GM18508 (cell line): Measurements from ENCODE around the gene SMPDL3A.
"Not testable (repeated sequence)": the region's sequence is repeated elsewhere in the genome, so short reads cannot be mapped to it uniquely, and the experiment has no call there.

Source experiments
- ATAC-seq: cut with Tn5 transposase; IDR thresholded peaks from one replicate; pipeline ENCODE4 v1.9.1; 2021; ENCODE audit warnings: moderate number of reproducible peaks; ENCODE audit not compliant: insufficient read depth, unreplicated experiment

SMPDL3A gene, protein sequence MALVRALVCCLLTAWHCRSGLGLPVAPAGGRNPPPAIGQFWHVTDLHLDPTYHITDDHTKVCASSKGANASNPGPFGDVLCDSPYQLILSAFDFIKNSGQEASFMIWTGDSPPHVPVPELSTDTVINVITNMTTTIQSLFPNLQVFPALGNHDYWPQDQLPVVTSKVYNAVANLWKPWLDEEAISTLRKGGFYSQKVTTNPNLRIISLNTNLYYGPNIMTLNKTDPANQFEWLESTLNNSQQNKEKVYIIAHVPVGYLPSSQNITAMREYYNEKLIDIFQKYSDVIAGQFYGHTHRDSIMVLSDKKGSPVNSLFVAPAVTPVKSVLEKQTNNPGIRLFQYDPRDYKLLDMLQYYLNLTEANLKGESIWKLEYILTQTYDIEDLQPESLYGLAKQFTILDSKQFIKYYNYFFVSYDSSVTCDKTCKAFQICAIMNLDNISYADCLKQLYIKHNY

DNA sequence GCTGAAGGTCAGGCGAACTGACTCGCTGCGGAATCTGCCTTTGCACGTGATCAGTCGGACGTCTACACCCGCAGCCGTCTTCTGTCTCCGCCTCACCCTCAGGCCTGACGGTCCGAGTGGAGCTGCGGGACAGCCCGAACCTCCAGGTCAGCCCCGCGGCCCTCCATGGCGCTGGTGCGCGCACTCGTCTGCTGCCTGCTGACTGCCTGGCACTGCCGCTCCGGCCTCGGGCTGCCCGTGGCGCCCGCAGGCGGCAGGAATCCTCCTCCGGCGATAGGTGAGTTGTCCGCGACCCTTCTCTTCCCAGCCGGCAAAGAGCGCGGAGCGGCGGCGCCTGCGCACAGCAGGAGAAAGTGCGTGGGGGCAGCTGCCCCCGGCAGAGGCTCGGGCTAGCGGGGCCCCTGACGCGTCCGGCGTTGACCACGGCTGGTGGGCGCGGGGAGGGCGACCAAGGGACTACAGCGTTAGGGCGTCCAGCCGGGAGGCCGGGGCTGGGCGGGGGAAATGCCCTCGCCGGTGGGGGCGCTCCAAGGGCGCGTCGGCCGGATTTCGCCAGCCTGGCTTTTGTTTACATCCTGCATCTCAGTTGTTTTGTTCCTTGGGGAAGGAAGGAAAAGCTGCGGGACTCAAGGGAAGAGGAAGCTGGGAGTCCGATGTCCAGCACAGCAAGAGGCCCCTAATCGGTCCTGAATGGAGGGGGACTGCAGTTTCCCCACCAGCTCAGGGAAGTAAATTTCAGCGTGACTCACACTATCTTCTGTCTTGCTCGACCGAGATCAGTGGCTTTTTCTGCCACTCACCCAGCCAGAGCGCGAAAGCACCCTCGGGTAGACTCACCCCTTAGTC is at the start of gene SMPDL3A:
SMPDL3A (plus strand) TSS at position 77 of the 846 bp plus-strand sequence; CDS start at position 166, 89 bp downstream.
- peak; percentile 42 for ATAC-seq

DNA sequence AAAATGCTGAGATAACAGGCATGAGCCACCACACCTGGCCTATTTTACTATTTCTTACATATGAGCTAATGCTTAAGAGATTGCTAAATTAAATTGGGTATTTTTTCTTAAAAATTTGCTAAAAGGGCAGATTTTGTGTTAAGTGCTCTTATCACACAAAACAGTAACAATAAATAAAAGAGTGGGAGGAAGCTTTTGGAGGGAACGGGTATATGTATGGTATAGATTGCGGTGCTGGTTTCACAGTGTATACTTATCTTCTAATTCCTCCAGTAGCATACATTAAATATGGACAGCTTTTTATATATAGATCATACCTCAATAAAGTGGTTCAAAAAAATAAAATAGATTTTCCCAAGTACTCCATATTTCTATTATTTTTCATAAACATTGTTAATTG is 49.0 kb upstream of the SMPDL3A start:
- no peak for ATAC-seq

DNA sequence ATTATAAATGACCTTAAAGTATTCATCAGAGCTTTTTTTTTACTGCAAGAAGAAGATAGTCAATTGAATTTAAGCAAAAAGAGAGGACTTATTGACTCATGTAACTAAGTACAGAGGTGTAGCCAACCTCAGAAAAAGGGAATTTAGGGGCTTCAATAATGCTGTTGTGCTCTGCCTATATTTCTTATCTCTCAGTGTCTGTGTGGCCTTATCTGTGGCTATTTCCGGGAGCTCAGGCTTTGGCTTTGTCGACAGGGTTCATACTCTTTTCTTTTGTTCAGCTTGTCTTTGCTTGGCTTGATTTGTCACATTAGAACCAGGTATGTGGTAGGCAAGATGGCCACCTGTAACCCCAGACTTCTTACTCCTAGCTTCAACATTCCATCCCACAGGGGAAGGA is 48.1 kb upstream of the SMPDL3A start:
- ATAC-seq, result no peak

DNA sequence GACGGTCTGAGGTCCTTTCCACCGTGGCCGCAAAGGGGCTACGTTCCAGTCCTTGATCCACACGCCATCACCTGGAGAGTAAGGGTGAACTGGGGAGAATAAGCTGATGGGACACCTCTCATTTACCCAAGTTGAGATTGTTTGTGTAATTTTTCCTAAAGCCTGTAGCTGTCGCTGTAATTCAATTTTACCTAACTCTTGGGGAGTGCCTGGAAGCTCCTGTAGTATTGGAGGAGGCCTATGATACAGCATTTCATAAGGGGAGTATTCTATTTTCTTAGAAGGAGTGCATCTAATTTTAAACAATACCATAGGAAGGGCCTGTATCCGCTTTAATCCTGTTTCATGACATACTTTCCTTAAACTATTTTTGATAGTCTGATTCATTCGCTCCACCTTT is 44.8 kb upstream of the SMPDL3A start:
- ATAC-seq, result not testable (repeated sequence)

DNA sequence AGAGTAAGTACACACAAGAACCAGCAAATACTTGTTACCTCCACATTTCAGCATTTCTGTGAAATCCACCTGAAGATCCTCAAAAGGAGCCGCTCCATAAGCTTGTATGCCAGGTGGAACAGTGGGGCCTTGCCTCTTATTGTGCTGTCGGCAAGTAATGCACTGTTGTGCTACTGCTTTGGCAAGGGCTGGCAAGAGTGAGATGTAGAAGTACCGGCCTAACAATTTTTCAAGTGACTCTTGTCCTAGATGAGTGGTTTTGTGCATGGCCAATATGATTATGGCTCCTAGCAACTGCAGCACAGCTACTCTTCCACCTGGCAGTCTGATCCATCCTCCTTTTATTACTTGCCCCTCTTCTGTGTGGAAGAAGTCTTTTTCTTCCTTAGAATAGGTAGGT is 44.2 kb upstream of the SMPDL3A start:
- ATAC-seq, result not testable (repeated sequence)

DNA sequence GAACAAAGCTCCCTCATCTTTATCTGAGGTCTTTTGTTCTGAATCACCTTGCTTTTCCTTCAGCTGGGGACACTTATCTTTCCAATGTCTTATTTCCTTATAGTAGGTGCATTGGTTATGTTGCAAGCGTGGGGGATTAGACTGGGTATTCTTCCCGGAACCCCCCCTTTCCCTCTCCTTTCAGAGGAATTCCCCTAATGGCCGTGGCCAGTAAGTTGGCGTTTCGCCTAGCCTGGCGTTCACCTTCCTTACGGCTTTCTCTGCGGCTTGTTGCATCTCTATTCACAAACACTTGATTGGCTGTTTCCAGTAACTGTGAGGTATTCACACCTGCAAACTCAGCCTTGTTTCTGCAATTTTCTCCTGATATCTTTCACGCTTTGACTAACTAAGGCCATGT is 42.4 kb upstream of the SMPDL3A start:
- no peak for ATAC-seq

DNA sequence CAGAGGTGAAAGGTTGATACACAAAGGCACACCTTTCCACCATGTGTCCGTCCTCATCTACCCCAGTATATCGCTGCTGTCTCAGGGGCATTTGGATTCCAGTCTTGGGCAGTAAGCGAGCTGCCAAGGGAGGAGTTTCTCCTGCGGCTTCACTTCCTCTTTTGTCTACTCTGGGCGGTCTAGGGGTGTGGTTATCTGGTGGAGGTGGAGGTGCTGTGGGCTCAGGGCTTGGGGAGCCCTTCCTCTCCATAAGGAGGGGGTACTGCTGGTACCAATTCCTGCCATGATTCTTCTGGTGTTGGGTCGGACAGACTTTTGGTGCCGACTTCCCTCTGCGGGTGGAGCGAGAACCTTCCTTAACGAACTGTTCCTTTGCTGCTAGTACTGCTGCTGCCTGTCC is 41.5 kb upstream of the SMPDL3A start:
- ATAC-seq, result no peak

DNA sequence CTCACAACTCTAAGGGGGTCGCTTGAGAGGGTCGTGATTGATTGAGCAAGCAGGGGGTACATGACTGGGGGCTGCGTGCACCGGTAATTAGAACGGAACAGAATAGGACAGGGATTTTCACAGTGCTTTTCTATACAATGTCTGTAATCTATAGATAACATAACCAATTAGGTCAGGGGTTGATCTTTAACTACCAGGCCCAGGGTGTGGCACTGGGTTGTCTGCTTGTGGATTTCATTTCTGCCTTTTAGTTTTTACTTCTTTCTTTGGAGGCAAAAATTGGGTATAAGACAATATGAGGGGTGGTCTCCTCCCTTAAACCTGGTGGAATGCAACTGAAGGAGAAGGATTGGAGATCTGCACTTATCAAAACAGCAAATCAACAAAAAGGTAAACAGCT is 40.1 kb upstream of the SMPDL3A start:
- ATAC-seq, result not testable (repeated sequence)

DNA sequence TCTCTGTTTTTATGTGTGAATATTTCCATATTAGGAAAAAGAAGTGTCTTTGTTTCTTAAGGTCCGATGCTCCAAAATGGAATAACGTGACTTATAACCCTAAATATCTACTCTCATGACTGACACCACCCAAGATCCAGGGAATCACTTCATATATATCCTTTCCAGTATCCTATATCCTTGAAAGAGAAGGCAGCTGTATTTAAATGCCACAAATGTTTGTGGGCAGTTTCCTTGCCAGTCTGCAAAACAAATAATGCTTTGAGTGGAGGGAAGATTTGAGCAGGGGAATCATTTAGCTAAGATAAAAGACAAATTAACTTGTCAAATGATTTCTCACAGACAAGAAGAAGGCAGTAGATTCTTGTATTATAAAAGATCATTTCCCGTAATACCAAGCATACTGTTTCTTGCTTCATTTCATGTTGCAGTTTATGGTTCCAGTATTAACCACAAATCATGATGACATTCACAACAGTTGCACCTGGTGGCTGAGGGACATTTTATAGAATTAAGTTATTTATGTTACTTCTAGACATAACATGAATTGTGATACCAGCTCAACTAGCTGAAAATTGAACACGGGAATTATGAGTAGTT is 39.5 kb upstream of the SMPDL3A start:
- no peak for ATAC-seq

DNA sequence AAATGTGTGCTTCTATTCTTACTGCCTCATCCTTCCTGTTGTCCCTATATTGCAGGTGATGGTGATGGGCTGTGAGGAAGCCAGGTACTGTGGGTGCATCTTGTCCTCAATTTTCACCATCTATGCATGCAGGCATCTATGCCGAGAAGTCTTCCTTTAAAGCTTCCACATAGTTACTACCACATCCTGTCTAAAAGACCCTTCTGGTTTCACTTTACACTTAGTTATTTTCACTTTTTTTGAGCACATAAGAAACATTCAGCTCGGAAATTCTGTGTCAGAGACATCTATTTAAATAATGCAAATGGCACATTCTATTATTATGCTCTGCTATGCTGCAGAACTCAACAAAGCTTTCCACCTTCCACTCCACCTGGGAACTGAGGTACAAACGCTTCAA is 37.7 kb upstream of the SMPDL3A start:
- peak; percentile 89 for ATAC-seq

DNA sequence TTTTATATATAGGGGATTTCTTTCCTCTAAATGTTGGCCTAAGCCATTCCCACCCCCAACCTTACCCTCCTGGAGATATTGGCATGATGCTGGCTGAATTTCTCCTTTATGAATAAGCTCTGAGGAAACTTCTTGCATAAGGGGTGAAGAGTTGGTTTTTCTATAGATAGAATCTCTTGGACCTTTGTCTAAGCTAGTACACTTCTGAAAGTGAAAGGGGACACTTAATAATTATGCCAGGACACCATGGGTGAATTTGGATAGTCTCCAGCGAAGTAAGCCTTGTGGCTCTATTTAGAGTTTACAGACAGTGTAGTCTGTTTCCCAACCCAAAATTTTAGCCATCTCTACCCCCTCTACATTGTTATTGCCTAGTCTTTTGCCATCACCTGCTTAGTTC is 36.6 kb upstream of the SMPDL3A start:
- ATAC-seq, result no peak

DNA sequence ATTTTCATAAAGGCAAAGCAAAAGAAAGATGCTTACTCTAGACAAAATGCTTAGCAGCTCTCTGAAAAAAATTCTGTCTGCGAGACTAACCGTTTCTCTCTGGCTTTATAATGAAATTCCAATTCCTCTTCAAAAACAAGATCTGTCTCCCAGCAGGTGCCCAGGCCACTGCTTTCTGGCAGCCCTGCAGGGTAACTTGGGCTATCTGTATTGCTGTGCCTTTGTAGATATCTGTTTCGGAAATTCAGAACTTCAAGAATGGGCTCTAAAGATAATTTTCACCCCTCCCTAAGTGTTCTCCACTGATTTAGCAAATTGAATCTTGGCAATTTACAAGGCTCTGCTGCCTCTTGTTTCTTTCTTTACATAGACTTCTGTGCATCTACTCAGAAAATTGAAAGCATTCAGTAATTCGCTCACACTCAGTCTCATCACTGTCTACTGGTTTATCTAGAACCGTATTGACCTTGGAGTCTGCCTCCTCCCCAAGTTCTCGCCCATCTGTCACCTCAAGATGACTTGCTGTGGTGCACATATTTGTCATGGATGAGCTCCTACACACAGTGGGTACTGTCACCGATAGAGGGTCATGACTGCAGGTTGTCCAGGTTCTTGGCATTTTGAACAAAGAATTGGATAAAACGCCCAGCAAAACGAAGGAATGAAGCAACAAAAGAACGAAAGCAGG is 35.9 kb upstream of the SMPDL3A start:
- no peak for ATAC-seq

DNA sequence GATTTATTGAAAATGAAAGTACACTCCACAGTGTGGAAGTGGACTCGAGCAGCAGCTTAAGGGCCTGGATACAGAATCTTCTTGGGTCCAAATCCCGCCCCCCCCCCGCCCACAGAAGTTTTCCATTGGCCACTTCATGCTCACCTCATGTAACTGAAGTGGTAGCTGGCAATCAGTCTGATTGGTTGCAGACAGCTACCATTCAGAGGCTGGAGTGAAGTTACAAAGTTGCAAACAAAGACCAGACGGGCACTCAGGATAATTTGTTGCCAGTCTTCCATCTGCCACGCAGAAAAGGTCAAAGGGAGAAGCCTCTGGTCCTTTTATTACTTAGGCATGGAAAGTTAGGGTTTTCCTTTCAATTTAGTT is 35.4 kb upstream of the SMPDL3A start:
- ATAC-seq, result no peak

DNA sequence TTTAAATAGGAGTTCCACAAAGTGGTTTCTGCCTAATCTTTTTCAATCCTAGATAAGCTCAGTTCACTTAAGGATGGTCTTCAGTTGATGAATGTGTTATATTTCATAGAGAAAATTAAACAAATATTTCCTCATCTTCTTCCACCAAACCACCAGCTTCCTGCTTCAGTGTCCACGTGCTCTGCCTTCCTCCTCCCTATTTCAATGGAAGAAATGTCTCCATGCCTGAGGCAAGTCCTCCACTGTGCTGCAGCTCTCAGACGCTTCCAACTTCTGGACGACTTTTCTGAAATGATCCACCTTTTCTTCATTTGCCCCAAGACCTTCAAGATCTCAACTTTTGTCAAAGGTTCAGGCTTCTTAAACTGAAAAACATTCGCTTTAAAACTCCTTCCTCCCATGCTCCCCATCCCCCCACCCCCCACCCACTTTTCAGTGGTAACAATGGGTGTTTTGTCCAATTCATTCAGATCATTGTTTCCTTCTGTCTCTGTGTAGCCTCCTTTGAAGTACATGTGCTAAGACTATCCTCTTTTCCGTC is 34.8 kb upstream of the SMPDL3A start:
- ATAC-seq, result no peak

DNA sequence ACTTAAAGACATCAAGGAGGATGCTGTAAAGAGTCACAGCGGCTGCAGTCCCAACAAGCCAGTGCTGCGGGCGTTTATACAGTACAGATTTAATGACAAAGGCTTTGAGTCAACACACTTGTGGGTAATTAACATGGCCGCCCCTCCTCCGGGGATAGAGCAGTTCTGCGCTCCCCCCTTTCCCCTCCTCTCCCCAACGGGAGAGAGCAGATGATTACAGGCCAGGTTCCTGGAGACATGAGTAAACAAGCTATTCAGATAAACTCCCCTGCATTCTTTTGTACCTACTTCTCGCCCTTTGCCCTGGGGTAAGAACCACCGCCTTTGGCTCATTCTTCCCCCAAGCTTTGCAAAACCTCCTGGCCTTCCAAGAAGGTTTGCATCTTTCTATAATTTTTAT is 33.2 kb upstream of the SMPDL3A start:
- ATAC-seq, result no peak

DNA sequence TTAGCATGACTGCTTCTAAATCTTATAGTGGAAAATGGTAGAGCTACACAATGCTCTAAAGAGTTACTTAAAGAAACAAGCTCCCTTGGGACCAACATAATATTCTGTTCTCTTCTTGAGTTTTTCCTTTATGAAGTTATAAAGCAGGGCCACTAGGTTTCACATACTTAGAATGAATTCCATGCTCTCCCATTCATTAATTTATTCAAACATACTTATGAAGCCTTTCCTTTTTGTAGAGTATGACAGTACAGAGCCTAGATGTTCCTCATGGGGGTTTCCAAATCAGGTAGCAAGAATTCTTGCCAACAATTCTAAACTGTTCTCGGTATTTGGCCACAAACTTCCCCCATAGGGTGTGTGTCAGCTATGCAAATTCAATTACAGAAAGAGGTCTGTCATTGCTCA is 30.1 kb upstream of the SMPDL3A start:
- peak; percentile 100 for ATAC-seq

DNA sequence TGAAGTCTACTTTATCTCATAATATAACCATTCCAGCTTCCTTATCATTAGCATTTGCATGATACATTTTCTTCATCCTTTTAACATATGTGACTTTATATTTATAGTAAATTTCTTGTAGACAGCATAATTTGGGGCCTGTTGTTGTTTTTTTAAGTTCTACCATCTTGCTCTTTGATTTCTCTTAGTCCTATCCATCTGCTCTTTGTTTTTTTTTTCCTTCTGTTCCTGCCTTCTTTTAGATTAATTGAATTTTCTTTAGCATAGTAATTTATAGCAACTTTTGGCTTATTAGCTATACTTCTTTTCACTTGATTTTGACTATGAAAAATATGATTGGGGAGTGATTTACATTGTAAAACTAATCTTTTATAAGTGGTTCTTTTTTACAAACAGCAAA is 28.7 kb upstream of the SMPDL3A start:
- ATAC-seq, result no peak

DNA sequence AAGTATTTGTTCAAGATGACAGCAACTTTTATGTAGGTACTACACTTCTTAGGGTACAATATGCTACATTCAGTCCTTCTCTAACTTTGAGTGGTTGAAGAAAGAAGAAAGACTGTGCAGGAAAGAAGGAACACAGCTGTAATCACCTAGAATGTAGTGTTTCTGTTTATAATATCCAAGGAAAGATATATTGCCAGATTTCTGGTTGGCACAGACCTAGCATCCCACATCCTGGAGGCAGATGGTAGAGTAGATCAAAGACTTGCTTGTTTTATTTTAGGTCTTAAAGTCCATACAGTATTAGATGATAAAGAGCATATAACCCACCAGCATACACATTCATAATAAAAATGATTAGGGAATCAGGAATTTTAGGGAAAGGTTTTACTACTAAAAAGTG is 22.8 kb upstream of the SMPDL3A start:
- no peak for ATAC-seq

DNA sequence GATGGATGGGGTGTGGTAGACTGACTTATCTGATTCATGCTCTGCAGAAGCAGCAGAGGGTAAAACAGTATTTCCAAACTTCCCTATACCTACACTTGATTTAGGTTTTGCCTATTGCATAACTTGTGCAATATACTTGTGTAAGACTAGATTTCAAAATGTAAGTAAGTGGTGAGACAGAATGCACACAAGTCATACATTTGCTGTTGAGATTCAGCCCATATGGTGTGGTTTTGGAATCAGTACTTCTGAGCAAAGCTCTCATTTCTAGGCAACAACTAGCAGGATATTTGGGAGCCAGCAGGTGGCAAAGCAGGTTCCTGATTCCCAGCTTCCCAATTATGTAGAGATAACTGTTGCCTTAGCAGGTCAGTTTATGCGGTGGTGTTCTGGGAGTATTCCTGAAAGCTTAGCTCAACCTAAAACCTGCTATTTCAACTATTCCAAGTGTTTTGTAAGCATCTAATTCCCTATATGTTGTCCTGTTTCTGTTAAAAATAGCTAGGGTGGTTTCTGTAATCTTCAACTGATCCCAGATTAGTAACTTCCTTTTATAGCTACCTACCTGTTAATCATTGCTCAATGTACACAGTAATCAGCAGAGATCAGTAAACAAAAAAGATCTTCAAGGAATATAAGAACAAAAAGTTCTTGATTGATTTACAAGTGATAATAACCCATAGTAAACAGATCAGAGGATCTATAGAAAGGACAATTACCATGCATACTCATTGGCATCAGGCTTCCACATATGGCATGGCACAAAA is 18.0 kb upstream of the SMPDL3A start:
- ATAC-seq, result no peak
